Activated CD8-positive, alpha-beta memory T cell treated with anti-CD3 and anti-CD28 coated beads, Interleukin-2, amount 50 U/mL, for 48 hours (primary cell): ENCODE measurements around the gene IFI27L1.

ENCODE experiments used
- DNase-seq: peaks from one replicate; pipeline ENCODE4 v3.0.0-alpha.2; 2020

Gene IFI27L1, protein sequence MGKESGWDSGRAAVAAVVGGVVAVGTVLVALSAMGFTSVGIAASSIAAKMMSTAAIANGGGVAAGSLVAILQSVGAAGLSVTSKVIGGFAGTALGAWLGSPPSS

DNA sequence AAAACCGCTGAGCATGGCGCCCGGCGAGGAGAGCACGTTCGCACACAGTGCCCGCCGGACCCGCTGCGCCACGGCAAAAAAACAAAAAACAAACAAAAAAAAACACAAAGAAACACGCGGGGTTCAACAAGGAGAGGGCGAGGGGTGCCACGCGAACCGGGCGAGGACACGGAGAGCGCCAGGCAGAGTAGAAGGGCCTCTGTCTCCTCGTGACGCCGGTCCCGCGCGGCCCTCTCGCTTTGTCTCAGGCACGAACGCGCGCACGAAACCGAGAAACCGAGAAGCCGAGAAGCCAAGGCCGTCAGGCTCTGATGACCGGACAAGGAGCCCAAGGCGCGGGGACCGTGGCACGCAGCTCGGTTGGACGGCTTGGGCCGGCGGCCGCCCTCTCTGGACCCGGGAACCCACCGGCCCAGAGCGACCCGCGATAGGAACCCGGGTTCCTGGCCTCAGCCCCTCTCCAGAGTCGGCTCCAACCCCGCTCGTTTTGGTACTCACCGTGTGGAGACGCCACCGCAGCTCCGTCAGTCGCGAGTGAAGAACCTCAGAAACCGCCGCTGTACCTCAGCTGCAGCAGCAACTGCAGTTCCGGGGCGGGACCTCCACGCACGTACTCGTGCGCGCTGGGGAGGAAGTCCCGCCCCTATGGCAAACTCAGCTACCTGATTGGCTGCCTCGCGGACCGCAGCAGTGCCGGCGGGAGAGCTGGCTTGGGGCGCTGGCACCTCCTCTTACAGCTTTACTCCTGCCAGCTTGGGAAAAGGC lies at the start of gene IFI27L1, which contains the start of gene DDX24:
IFI27L1 (plus strand) TSS at position 690 of the 765 bp plus-strand sequence. CDS start 15,628 bp downstream, outside the sequence.
DDX24 (minus strand) TSS at position 582 of the 765 bp plus-strand sequence. CDS start 1,460 bp downstream, outside the sequence.
- peak; percentile 97 for DNase-seq

DNA sequence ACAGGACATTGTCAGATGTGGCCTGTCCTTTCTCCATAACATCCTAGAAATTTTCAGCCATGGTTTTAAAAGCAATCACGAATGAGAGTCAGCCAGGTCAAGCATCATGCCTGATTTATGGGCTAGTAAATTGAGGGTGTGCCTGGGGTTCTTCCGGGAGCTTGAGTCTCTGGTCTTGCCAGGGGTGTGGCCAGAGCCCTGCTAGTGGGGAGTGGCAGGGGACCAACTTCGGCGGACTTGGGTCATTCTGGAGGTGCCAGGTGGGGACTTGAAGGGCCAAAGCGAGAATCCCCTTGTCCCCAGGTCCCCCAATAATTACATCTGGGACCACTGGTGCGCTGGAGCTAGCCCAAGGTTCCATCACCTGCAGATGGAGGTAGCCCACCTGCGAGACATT lies 49.2 kb upstream of the IFI27L1 start:
- no peak for DNase-seq

DNA sequence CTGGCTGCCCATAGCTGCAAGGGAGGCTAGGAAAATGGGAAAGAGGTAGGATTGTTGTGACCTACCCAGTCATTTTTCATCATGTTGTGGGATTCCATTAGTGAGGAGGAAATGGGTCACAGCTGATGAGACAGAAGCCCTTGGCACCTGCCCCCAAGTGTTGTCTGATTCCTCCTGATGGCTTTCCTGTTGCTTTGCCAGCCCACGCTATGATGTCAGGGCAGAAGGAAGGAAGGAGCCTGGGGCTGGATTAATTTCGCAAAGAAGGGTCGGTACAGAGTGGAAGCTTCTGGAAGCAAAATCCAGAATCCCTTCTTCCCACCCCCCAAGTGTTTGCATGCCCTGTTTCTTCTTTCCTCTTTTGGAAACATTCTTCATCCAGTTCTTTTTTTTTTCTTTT lies 46.2 kb upstream of the IFI27L1 start:
- no peak for DNase-seq

DNA sequence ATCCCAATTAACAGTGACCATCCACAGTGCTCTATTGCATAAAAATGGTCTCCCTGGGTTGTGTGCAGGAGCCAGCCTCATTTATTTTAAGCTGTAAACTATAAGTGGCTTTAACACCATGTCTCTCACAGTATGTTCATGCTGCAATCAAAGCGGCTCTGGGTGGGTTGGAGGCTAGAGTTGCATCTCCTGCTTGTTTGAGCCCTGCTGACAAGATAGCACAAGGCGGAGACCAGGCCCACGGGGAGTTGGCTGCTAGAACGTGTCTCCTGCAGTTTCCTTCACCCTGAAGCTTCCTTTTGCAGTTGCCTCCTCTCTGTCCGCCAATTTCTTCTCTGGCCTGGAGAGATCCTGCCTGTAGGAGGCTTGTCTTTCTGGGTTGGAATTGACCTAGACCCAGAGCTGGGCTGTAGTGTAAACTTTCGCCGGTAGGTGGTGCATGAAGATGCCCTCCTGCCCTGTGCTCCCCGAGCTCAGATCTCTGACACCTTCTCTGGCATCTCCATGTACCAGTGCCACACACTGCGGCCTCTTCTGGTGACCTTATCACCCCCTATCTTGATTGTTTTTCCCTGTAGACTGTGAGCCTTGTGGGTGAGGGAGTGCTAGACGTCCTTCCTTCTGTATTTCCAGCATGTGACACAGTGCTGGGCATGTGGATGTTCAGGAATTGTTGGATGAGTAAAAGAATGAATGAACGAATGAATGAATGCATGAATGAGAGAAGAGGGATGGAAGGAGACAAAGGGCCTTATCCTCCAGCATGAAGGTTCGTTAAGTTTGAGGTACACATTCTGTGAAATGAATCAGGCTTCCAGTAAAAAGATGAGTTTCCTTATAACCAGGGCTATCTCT lies 44.6 kb upstream of the IFI27L1 start:
- peak; percentile 90 for DNase-seq

DNA sequence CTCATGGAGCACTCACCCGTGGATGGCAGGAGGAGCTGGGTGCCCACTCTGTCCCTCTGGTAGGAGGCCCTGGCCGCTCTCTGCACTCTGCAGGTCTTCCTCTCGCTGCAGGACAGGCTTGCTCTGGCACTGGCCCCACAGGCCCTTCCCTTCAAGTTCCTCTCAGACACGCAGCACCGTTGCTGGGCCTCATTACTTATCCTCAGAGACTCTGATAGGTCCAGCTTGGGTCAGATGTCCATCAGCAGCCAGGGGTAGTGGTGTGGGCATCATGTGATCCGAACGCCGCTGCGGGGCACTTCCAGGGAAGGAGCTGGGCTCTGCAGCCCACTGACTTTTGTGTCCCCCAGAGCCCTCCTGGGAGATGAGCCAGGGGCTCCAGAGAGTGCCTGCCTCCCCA lies 43.2 kb upstream of the IFI27L1 start:
- DNase-seq, result no peak

DNA sequence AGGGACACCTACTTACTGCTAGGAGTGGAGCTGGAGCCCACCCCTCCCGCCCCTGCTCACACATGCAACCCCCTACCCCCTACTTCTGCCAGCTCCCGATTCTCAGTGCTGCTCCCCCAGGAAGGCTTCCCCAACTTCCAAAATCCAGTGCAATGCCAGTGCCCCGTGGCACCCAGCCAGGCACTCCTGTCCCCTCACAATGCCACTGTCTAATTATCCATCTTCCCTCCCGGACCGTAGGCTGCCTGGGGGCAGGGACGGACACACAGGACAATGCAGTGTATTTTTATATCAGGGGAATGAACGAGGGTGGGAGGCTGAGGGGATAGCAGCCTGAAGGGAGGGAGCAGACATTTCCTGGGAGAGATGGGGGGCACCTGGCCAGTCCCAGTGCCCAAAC lies 42.6 kb upstream of the IFI27L1 start:
- no peak for DNase-seq

DNA sequence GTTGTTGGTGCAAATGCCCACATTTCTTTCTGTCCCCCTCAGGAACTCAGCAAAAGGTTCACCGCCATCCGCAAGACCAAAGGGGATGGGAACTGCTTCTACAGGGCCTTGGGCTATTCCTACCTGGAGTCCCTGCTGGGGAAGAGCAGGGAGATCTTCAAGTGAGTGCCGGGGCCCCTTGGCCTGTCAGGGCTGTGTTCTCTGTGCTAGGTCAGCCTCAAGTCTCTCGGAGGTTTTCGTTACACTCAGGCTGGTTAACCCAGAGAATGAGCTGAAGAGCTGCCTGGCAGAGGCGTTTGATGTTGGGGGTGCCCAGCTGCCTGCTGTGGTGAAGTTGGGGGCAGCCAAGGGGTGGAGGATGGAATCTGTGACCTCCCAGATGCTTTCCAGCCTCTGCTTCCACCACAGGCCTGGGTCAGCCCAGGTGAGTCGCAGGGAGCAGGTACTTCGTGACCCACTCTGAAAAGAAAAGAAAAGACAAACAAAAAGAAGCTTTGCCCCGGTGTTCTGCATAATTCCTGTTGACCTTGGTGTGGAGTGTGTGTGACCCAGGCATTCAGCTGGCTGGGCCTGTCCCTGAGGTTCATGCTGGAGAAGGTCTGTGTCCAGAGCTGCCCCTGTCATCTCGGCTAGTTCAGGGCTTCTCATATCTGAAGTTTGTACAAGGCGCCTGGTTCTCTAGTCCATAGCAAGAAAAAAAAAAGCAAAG lies 42.0 kb upstream of the IFI27L1 start:
- no peak for DNase-seq

DNA sequence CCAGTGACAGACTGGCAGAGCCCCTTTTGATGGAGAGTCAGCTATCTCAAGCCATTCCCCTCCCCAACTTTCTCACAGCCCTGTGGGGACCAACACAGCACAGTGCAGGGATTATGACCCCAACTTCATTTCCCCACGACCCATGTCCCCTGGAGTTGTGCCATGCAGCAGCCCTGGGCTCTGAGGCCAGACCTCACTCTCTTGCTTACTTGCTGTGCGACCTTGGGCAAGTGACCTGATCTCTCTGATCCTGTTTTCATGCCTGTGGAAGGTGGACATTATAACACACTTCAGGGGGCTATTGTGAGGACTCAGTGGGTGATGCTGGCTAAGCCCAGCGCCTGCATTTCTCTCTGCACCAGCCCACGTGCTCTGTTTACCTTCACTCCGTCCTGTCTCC lies 40.9 kb upstream of the IFI27L1 start:
- no peak for DNase-seq

DNA sequence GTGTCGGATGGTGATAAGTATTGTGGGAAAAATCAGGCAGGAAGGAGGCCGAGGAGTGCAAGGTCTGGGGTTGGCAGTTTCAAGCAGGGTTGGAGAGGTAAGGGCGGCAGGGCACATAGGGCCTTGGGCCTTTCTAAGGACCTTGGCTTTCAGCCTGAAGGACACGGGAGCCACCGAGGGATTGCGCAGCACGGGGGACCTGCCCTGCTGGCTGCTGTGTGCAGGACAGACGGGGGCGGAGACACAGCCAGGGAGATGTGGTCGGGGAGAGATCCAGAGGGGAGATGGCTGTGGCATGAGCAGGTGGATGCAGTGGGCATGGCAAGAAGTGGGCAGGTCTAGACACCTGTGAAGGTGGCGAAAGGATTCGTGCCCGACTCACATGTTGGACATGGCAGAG lies 40.3 kb upstream of the IFI27L1 start:
- no peak for DNase-seq

DNA sequence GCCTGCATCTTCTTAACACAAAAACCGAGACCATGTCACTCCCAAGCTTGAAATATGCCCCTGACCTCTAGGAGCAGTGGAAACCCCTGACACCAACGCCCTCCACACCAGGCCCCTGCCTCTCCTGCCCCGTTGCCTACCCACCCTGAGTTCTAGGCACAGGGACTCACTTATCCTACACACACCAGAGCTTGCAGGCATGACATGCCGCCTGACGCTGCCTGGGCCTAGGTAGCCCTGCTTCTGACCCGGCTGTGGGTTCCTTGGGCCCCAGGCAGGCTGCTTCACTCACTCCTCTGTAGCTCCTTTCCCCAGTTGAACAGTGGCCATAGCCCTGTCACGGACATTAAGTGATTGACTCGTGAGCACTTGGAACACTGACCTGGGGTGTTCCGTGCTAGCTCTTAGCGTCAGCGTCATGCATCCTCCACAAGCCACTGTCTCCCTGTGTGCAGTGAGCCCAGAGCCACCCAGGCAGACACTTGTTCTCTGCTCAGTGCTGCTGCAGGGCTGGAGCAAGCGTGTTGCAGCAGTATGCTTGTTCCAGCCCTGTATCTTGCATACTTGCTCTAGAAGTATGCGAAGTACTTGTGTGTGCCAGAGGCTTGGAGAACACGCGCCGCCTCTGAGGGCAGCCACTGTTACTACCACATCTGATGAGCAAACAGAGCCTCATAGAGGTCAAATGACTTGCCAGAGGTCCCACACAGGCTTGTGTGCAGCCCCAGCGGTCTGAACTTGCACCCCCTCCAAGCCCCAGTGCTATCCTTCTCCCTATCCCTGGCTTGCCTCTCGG lies 39.4 kb upstream of the IFI27L1 start:
- no peak for DNase-seq

DNA sequence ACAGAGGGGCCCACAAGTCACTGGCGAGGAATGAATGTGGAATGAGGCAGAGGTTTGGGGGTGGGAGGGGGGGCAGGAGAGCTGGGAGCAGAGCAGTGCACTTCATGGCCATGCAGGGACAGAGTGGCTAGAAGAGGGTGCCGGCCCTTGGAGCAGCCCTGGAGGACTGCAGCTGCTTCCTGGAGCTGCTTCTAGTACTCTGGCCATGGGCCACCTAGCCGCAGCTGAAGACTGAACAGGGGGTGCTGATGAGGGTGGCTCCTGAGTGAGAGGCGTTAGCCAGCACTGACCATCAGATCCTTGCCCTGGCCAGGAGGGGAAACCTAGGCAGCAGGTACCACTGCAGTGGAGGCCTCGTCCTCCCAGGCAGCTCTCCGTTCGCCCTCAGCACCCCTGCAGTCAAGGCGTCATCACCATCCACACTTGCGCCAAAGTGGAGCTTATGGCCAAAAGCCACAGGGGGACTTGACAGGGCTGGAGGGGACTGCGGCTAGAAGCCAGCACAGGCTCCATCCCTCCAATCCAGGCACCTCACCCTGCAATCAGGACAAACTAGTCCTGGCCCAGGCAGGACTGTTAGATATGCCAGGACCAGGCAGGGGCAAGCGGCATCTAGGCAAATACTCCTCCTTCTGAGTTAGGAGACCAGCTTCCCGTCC lies 38.5 kb upstream of the IFI27L1 start:
- no peak for DNase-seq

DNA sequence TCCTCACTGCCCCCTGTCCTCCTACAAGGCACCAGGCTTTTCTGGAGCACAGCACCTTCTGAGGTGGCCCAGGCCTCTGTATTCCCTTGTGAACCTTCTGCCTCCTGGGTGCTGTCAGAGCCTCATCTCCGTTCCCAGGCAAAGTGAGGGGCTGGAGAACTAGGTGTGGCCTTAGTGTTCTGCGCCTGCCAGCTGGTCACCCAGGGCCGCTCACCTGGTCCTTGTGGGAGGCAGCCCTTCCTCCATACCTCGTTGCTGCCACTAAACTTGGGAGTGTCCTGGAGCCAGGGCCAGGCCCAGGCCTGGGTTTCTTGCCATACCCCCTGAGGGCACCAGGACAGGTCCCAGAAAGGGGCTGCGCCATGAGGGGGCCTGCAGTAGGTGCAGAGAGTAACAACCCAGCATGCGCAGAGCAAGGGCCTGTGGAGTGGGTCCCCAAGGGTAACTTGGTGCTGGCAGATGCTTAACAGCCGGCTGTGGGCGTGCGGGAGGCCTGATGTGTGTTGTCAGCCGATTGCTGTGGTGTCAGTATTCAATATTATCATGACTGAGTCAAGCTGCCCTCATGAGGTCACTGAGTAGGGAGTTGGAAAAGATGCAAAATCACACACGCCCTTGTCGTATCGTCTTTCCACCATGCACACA lies 37.9 kb upstream of the IFI27L1 start:
- DNase-seq, result no peak

DNA sequence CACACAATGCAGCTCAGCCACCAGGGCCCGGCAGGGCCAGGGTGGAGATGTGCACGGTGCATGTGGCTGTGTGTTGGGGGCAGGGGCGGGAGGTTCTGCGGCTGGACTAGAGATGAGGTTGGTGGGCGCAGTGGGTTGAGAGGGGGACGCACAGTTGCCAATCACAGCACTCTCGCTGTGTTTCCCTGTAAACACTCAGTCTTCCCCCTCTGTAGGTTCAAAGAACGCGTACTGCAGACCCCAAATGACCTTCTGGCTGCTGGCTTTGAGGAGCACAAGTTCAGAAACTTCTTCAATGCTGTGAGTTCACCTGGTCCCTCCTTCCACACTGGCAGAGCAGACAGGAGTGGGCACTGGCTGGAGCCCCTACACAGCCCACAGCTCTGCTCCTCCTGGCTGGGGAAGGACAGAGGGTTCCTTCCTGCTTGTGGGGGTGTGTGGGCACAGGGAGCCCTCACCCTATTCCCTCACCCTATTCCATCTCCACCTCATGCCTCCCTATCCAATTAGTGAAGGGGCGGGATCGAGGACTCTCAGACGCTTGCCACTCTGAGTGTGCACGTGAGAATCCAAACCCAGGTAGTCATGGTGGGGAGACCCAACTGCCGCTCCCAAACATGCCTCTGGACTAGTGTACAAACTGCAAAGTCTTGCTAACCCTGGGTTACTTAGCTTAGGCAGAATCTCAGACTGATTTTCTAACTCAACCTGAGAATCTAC lies 37.2 kb upstream of the IFI27L1 start:
- no peak for DNase-seq

DNA sequence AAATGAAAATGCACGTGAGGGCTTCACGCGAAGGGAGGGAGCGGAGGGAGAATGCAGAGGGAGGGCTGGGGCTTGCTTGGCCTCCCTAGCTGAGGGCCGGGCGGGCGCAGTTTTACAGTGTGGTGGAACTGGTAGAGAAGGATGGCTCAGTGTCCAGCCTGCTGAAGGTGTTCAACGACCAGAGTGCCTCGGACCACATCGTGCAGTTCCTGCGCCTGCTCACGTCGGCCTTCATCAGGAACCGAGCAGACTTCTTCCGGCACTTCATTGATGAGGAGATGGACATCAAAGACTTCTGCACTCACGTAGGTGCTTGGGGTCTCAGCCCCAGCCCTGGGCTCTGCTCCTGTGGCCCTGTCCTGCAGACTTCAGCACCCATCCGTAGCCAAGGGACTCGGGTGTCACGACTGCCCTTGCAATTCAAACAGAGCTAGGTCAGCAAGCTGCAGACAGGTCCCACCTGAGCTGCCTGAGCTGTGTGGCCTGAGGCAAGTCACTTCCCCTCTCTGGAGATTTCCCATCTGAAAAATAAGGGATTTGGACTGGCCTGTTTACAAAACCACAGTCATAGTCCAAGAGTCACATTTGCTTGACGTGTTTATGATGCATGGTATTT lies 36.5 kb upstream of the IFI27L1 start:
- peak; percentile 48 for DNase-seq

DNA sequence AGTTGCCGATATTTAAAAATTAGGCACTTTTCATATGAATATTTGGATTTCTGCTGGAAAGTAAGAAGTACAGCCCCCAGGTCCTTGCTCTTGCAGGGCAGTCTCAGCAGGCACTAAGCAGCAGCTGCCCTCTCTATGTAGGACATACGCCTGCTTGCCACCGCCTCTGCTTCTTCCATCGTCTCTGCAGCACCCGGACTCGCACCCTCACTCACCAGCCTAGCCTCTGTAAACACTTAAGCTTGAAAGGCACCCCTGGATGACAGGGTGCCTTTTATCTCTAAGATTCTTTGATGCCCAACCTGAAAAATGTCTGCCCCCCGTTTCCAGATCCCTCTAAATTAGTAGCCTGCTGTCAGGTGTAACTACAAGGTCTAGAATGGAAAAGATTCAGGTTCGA lies 36.0 kb upstream of the IFI27L1 start:
- peak; percentile 40 for DNase-seq

DNA sequence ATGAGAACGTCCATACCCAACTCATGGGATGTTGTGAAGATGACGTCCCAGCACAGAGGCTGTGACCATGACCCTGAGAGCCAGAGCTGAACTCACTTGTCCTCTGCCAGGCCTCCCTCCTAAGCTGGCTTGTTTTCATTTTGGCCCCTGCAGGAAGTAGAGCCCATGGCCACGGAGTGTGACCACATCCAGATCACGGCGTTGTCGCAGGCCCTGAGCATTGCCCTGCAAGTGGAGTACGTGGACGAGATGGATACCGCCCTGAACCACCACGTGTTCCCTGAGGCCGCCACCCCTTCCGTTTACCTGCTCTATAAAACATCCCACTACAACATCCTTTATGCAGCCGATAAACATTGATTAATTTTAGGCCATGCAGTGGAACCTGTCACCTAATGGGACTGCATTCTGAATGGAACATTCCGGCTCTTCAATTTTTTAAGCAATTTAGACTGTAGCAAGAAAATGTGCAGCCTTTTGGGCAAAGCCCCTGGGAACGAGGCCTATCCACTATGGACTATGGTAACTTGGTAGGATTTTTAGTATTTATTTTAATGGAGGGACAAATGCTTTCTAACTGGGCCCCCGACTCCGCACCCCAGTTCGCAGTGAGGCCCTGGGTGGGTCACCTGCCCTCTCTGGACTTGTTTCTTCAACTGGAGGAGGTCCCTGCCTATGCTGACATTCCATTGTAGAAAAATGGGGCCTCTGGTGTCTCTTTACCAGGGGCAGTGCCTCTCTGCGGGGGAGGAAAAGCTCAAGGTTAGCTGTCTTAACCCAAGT lies 35.4 kb upstream of the IFI27L1 start:
- peak; percentile 48 for DNase-seq

DNA sequence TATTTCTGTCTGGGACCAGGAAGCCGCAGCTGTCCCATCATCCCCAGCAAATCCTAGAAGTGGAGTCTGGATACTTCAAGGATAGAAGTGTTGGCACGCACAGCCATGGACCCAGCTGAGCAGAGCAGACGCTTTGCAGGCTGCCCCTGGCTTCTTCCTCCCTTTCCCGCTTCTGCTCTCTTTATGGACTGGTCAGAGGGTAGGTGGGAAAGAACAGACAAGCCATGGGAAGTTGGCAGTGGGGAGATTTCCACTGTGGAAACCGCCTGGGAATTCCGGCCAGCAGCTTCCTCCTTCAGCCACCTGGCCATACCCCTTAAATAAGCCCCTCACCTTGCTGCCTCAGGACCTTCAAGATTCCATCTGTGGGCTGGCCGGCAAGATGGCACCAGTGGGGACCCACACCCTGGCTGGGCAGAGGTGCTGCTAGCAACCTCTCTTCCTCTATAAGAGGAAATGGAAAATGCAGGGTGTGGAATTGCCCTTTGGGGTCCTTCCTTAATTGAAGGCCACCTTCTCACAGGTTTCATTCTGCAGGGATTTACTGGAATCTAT lies 34.3 kb upstream of the IFI27L1 start:
- peak; percentile 46 for DNase-seq

DNA sequence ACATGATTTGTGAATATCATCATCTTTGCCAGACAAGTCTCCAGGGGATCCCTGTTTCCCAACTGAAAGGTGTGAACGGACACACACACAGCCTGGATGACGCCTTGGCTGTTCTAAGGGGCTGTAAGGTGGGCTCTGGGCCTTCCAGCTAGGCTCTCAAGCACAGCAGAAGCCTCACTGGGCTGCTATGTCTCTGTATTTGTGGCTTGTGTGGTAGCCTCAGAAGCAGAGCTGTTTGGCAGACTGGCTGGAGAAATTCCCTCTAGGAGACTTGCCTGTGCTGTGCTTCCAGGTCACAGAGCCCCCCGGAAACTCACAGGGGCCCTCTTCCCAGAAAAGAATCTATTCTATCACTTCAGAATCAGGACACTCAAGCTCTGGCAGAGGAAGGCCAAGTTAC lies 33.5 kb upstream of the IFI27L1 start:
- DNase-seq, result peak; percentile 36
